WTC11 (cell line): Measurements from ENCODE around the gene NCAM2.

Source experiments
- ELF4 ChIP-seq: sonication (generic); formaldehyde crosslinking; IDR thresholded peaks from 2 replicates; pipeline ENCODE4 v1.8.1; 2022; ENCODE audit warnings: low read depth, mild to moderate bottlenecking, moderate library complexity, missing genetic modification reagents
- NFYB ChIP-seq: sonication (generic); formaldehyde crosslinking; conservative IDR thresholded peaks from 2 replicates; pipeline ENCODE4 v1.8.0; 2022; ENCODE audit warnings: low read depth, missing genetic modification reagents
- SP1 ChIP-seq: sonication (generic); formaldehyde crosslinking; conservative IDR thresholded peaks from 2 replicates; pipeline ENCODE4 v1.8.1; 2022; ENCODE audit warnings: missing genetic modification reagents
- ZNF121 ChIP-seq: sonication (generic); formaldehyde crosslinking; IDR thresholded peaks from 2 replicates; pipeline ENCODE4 v1.8.0; 2023; ENCODE audit warnings: missing genetic modification reagents
- TF ChIP-seq, protein P1 (sequence below): fragments of 200-600 bp; IDR thresholded peaks from 2 replicates; pipeline ENCODE4 v1.8.0; 2022; ENCODE audit warnings: antibody characterized with exemption
- TF ChIP-seq, protein P2 (sequence below): sonication (generic); formaldehyde crosslinking; IDR thresholded peaks from 2 replicates; pipeline ENCODE4 v1.8.0; 2022; ENCODE audit warnings: mild to moderate bottlenecking, missing genetic modification reagents

- TF ChIP-seq SP1 (no peak), ELF4 (CRISPR knock-in tag) (no peak), NFYB (CRISPR knock-in tag) (no peak), ZNF121 (CRISPR knock-in tag) (no peak)
- TF ChIP-seq, protein P1, sequence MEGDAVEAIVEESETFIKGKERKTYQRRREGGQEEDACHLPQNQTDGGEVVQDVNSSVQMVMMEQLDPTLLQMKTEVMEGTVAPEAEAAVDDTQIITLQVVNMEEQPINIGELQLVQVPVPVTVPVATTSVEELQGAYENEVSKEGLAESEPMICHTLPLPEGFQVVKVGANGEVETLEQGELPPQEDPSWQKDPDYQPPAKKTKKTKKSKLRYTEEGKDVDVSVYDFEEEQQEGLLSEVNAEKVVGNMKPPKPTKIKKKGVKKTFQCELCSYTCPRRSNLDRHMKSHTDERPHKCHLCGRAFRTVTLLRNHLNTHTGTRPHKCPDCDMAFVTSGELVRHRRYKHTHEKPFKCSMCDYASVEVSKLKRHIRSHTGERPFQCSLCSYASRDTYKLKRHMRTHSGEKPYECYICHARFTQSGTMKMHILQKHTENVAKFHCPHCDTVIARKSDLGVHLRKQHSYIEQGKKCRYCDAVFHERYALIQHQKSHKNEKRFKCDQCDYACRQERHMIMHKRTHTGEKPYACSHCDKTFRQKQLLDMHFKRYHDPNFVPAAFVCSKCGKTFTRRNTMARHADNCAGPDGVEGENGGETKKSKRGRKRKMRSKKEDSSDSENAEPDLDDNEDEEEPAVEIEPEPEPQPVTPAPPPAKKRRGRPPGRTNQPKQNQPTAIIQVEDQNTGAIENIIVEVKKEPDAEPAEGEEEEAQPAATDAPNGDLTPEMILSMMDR, result no peak
- TF ChIP-seq, protein P2, sequence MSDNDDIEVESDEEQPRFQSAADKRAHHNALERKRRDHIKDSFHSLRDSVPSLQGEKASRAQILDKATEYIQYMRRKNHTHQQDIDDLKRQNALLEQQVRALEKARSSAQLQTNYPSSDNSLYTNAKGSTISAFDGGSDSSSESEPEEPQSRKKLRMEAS (CRISPR knock-in tag), result no peak
Observed at GRCh38 chr21:21034036-21034435, 35.8 kb downstream of the NCAM2 start.
